Measurements from ENCODE around the gene PER1.

DNA sequence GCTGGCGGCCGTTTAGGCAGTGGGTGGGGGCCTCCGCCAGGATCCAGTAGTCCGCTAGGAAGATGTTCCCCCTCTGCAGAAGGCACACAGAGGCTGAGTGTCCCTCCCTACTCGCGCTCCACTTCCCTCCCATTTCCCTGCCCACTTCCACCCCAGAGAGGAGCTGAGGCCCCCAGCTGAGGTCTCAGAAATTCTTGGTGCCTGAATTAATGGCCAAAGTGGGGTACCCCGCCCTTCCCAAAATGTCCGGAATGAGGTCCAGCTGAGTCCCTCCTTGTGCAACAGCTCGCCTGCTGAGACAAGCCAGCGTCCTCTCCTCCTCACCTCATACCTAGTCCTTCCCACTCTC, 41.8 kb downstream of the PER1 start:
- TF ChIP-seq CTCF (IDR thresholded peaks at IDR 0.05), result peak; percentile 64
- TF ChIP-seq, protein P1, sequence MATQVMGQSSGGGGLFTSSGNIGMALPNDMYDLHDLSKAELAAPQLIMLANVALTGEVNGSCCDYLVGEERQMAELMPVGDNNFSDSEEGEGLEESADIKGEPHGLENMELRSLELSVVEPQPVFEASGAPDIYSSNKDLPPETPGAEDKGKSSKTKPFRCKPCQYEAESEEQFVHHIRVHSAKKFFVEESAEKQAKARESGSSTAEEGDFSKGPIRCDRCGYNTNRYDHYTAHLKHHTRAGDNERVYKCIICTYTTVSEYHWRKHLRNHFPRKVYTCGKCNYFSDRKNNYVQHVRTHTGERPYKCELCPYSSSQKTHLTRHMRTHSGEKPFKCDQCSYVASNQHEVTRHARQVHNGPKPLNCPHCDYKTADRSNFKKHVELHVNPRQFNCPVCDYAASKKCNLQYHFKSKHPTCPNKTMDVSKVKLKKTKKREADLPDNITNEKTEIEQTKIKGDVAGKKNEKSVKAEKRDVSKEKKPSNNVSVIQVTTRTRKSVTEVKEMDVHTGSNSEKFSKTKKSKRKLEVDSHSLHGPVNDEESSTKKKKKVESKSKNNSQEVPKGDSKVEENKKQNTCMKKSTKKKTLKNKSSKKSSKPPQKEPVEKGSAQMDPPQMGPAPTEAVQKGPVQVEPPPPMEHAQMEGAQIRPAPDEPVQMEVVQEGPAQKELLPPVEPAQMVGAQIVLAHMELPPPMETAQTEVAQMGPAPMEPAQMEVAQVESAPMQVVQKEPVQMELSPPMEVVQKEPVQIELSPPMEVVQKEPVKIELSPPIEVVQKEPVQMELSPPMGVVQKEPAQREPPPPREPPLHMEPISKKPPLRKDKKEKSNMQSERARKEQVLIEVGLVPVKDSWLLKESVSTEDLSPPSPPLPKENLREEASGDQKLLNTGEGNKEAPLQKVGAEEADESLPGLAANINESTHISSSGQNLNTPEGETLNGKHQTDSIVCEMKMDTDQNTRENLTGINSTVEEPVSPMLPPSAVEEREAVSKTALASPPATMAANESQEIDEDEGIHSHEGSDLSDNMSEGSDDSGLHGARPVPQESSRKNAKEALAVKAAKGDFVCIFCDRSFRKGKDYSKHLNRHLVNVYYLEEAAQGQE (IDR thresholded peaks at IDR 0.05; ENCODE audit: insufficient read depth in 1 of 2, low read depth in 2 of 2, low read length in 1 of 2), result no peak
- no peak for TF ChIP-seq POLR2AphosphoS5 (IDR thresholded peaks at IDR 0.05; ENCODE audit: low read depth, low read length)
- no peak for TF ChIP-seq SIN3A (IDR thresholded peaks at IDR 0.05; ENCODE audit: borderline replicate concordance, insufficient read depth, low read depth, low read length)
- no peak for TF ChIP-seq TCF7L2 (IDR thresholded peaks at IDR 0.05; ENCODE audit: low read depth, low read length)

Data from Panc1 (cell line).